ENCODE measurements around the gene FBXO2. TPM values are rescaled to one million over a fixed set of nuclear protein-coding genes. Genes with fewer than 3 reads are reported as not detected.
A peak's percentile ranks its signal among the peaks of the same experiment; 100 is the strongest.

Gene FBXO2
- total and polyA plus RNA-seq, 9 of the 15 experiments (the other 6 are each of a cell fraction or from before 2014, with no cell fraction given): 0.04 to 1.9 (median 0.27) TPM

GRCh38 chr1:11697188-11697892 lies 43.1 kb upstream of the FBXO2 start (continued):
- no peak for TF ChIP-seq TCF15 (CRISPR knock-in tag; IDR thresholded peaks at IDR 0.05)
- TF ChIP-seq CREM (IDR thresholded peaks at IDR 0.05; ENCODE audit: low read depth): no peak
- TF ChIP-seq HMGN3 (IDR thresholded peaks at IDR 0.05; ENCODE audit: borderline replicate concordance, extremely low read depth, insufficient read length, low read depth, low read length): no peak
- TF ChIP-seq KDM2B (CRISPR knock-in tag; IDR thresholded peaks at IDR 0.05): no peak
- no peak for TF ChIP-seq EWSR1 (IDR thresholded peaks at IDR 0.05; ENCODE audit: borderline replicate concordance, low read depth, partially characterized antibody)
- no peak for TF ChIP-seq EGR1 (conservative IDR thresholded peaks at IDR 0.05)
- no peak for TF ChIP-seq BRF1 (IDR thresholded peaks at IDR 0.05; ENCODE audit: borderline replicate concordance, extremely low read depth, insufficient read length)
- TF ChIP-seq ZBTB33 (CRISPR knock-in tag; IDR thresholded peaks at IDR 0.05): no peak
- TF ChIP-seq KLF1 (tag; IDR thresholded peaks at IDR 0.05): no peak
- TF ChIP-seq DMBX1 (CRISPR knock-in tag; IDR thresholded peaks at IDR 0.05; ENCODE audit: borderline replicate concordance): no peak
- TF ChIP-seq, protein P1, sequence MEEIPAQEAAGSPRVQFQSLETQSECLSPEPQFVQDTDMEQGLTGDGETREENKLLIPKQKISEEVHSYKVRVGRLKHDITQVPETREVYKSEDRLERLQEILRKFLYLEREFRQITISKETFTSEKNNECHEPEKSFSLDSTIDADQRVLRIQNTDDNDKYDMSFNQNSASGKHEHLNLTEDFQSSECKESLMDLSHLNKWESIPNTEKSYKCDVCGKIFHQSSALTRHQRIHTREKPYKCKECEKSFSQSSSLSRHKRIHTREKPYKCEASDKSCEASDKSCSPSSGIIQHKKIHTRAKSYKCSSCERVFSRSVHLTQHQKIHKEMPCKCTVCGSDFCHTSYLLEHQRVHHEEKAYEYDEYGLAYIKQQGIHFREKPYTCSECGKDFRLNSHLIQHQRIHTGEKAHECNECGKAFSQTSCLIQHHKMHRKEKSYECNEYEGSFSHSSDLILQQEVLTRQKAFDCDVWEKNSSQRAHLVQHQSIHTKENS (CRISPR knock-in tag; IDR thresholded peaks at IDR 0.05): no peak
- TF ChIP-seq TBL1XR1 (IDR thresholded peaks at IDR 0.05; ENCODE audit: low read length in 2 of 2): peak in 1 of 2 experiments; percentile 42; a peak in 1 of 4 replicates
- TF ChIP-seq RB1 (IDR thresholded peaks at IDR 0.05; ENCODE audit: low read depth): no peak
- TF ChIP-seq POU5F1 (IDR thresholded peaks at IDR 0.05; ENCODE audit: borderline replicate concordance, low read depth, low read length, partially characterized antibody): no peak
- TF ChIP-seq, protein P2, sequence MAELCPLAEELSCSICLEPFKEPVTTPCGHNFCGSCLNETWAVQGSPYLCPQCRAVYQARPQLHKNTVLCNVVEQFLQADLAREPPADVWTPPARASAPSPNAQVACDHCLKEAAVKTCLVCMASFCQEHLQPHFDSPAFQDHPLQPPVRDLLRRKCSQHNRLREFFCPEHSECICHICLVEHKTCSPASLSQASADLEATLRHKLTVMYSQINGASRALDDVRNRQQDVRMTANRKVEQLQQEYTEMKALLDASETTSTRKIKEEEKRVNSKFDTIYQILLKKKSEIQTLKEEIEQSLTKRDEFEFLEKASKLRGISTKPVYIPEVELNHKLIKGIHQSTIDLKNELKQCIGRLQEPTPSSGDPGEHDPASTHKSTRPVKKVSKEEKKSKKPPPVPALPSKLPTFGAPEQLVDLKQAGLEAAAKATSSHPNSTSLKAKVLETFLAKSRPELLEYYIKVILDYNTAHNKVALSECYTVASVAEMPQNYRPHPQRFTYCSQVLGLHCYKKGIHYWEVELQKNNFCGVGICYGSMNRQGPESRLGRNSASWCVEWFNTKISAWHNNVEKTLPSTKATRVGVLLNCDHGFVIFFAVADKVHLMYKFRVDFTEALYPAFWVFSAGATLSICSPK (IDR thresholded peaks at IDR 0.05; ENCODE audit: borderline replicate concordance): no peak
- TF ChIP-seq ZNF764 (CRISPR knock-in tag; IDR thresholded peaks at IDR 0.05; ENCODE audit: low read depth): no peak
- no peak for TF ChIP-seq ESRRB (CRISPR knock-in tag; IDR thresholded peaks at IDR 0.05; ENCODE audit: borderline replicate concordance)
- 0 out of 2 replicates have a peak, but pooled peaks have one; percentile 10 for TF ChIP-seq FOXM1 (IDR thresholded peaks at IDR 0.05; ENCODE audit: low read depth)
- no peak for TF ChIP-seq FOXM1 (CRISPR knock-in tag; IDR thresholded peaks at IDR 0.05; ENCODE audit: low read depth)
- TF ChIP-seq KLF6 (CRISPR knock-in tag; IDR thresholded peaks at IDR 0.05; ENCODE audit: borderline replicate concordance): no peak
- TF ChIP-seq TBP (optimal IDR thresholded peaks at IDR 0.05; ENCODE audit: low read depth, low read length): no peak
- no peak for TF ChIP-seq RBM17 (IDR thresholded peaks at IDR 0.05; ENCODE audit: borderline replicate concordance, low read depth, low read length)
- TF ChIP-seq NFE2 (IDR thresholded peaks at IDR 0.05; ENCODE audit: low read depth): no peak
- no peak for TF ChIP-seq TAF9B (IDR thresholded peaks at IDR 0.05; ENCODE audit: partially characterized antibody)

Data from K562 (cell line).